H9 (cell line): Measurements from ENCODE around the gene SZT2. TPM values are rescaled to one million over a fixed set of nuclear protein-coding genes. Genes with fewer than 3 reads are reported as not detected.

Source experiments
- DNase-seq: peaks from one replicate; pipeline ENCODE4 v3.0.0-alpha.2; 2017
- H2AFZ ChIP-seq: one replicate; pipeline ENCODE4 v1.6.1; 2013; ENCODE audit warnings: mild to moderate bottlenecking, low read length, control low read depth, moderate library complexity
- H2AK5ac ChIP-seq: 2 replicates; pipeline ENCODE4 v1.6.1; 2013; ENCODE audit warnings: low read length, control low read depth, mixed read lengths; ENCODE audit not compliant: insufficient read length
- H2BK120ac ChIP-seq: one replicate; pipeline ENCODE4 v1.6.1; 2013; ENCODE audit warnings: low read depth, mild to moderate bottlenecking, low read length, control low read depth, inconsistent platforms; ENCODE audit not compliant: poor library complexity, severe bottlenecking
- H2BK12ac ChIP-seq: 2 replicates; pipeline ENCODE4 v1.6.1; 2013; ENCODE audit warnings: low read length, control low read depth, mixed read lengths, low read depth; ENCODE audit not compliant: insufficient read length
- H2BK15ac ChIP-seq: 2 replicates; pipeline ENCODE4 v1.6.1; 2013; ENCODE audit warnings: low read depth, low read length, control low read depth
- H2BK20ac ChIP-seq: one replicate; pipeline ENCODE4 v1.6.1; 2013; ENCODE audit warnings: low read depth, mild to moderate bottlenecking, low read length, control low read depth, inconsistent platforms; ENCODE audit not compliant: poor library complexity, severe bottlenecking
- H2BK5ac ChIP-seq: 2 replicates; pipeline ENCODE4 v1.6.1; 2013; ENCODE audit warnings: low read length, control low read depth, mixed read lengths; ENCODE audit not compliant: insufficient read length
- H3K14ac ChIP-seq: 2 replicates; pipeline ENCODE4 v1.6.1; 2013; ENCODE audit warnings: low read length, control low read depth; ENCODE audit not compliant: insufficient read depth
- H3K18ac ChIP-seq: 2 replicates; pipeline ENCODE4 v1.6.1; 2013; ENCODE audit warnings: low read depth, mild to moderate bottlenecking, mixed read lengths, low read length, control low read depth; ENCODE audit not compliant: insufficient read length
- H3K23ac ChIP-seq: 2 replicates; pipeline ENCODE4 v1.6.1; 2013; ENCODE audit warnings: low read length, control low read depth, mixed read lengths, low read depth; ENCODE audit not compliant: insufficient read length
- H3K23me2 ChIP-seq: 2 replicates; pipeline ENCODE4 v1.6.1; 2013; ENCODE audit warnings: low read depth, mild to moderate bottlenecking, mixed read lengths, low read length, control low read depth; ENCODE audit not compliant: insufficient read length, poor library complexity, severe bottlenecking
- H3K27ac ChIP-seq: 2 replicates; pipeline ENCODE4 v1.5.1; 2013; ENCODE audit warnings: low read length, control low read depth, mixed read lengths, low read depth; ENCODE audit not compliant: insufficient read length
- H3K27me3 ChIP-seq: 2 replicates; pipeline ENCODE4 v1.6.1; 2013; ENCODE audit warnings: low read length, control low read depth, inconsistent platforms; ENCODE audit not compliant: insufficient read depth
- H3K4ac ChIP-seq: 2 replicates; pipeline ENCODE4 v1.6.1; 2013; ENCODE audit warnings: low read depth, mild to moderate bottlenecking, control low read depth, inconsistent platforms, low read length, moderate library complexity
- H3K4me1 ChIP-seq: 2 replicates; pipeline ENCODE4 v1.6.1; 2013; ENCODE audit warnings: low read length, control low read depth, inconsistent platforms; ENCODE audit not compliant: insufficient read depth
- H3K4me2 ChIP-seq: 2 replicates; pipeline ENCODE4 v1.6.1; 2013; ENCODE audit warnings: low read length, control low read depth, mixed read lengths; ENCODE audit not compliant: insufficient read length, insufficient read depth
- H3K56ac ChIP-seq: 2 replicates; pipeline ENCODE4 v1.6.1; 2013; ENCODE audit warnings: low read depth, mild to moderate bottlenecking, mixed read lengths, low read length, control low read depth; ENCODE audit not compliant: insufficient read length
- H3K79me1 ChIP-seq: 2 replicates; pipeline ENCODE4 v1.6.1; 2013; ENCODE audit warnings: low read depth, mild to moderate bottlenecking, moderate library complexity, low read length, control low read depth, inconsistent platforms; ENCODE audit not compliant: insufficient read depth, poor library complexity, severe bottlenecking
- H3K79me2 ChIP-seq: 2 replicates; pipeline ENCODE4 v1.6.1; 2013; ENCODE audit warnings: low read length, control low read depth, inconsistent platforms; ENCODE audit not compliant: insufficient read depth
- H3K9ac ChIP-seq: 2 replicates; pipeline ENCODE4 v1.6.1; 2013; ENCODE audit warnings: low read length, control low read depth, mixed read lengths; ENCODE audit not compliant: insufficient read length; ENCODE audit errors: extremely low read depth
- H3K9me3 ChIP-seq: one replicate; pipeline ENCODE4 v1.6.1; 2013; ENCODE audit warnings: low read depth, low read length, inconsistent platforms; ENCODE audit not compliant: control insufficient read depth
- H3T11ph ChIP-seq: one replicate; pipeline ENCODE4 v1.6.1; 2013; ENCODE audit warnings: mild to moderate bottlenecking, low read length, control low read depth, inconsistent platforms
- H4K20me1 ChIP-seq: one replicate; pipeline ENCODE4 v1.6.1; 2013; ENCODE audit not compliant: control insufficient read depth, insufficient read length, insufficient read depth
- H4K5ac ChIP-seq: 2 replicates; pipeline ENCODE4 v1.6.1; 2013; ENCODE audit warnings: low read depth, mild to moderate bottlenecking, mixed read lengths, low read length, control low read depth; ENCODE audit not compliant: insufficient read length
- H4K8ac ChIP-seq: replicated peaks from 2 replicates; pipeline ENCODE4 v1.6.1; 2013; ENCODE audit warnings: low read length, control low read depth, mixed read lengths, low read depth; ENCODE audit not compliant: insufficient read length
- H4K91ac ChIP-seq: 2 replicates; pipeline ENCODE4 v1.6.1; 2013; ENCODE audit warnings: low read depth, mild to moderate bottlenecking, moderate library complexity, mixed read lengths, low read length, control low read depth; ENCODE audit not compliant: insufficient read length
- H3K27ac Mint-ChIP-seq, 3 experiments: 2 replicates in 2 of 3; 3 replicates in 1 of 3; pipeline ENCODE4 v1.8.0; 2020 to 2021; ENCODE audit warnings: mixed read lengths in 3 of 3, mild to moderate bottlenecking in 1 of 3, moderate library complexity in 1 of 3
- H3K27me3 Mint-ChIP-seq: 2 replicates; pipeline ENCODE4 v1.8.0; 2021; ENCODE audit warnings: low read depth, mild to moderate bottlenecking, moderate library complexity, mixed read lengths
- H3K36me3 Mint-ChIP-seq, 3 experiments: 2 replicates in 2 of 3; 3 replicates in 1 of 3; pipeline ENCODE4 v1.8.0; 2020 to 2021; ENCODE audit warnings: low read depth in 3 of 3, mixed read lengths in 3 of 3; ENCODE audit not compliant: insufficient read depth in 1 of 3
- H3K4me1 Mint-ChIP-seq, 2 experiments: 2 replicates each; pipeline ENCODE4 v1.8.0; 2020; ENCODE audit warnings: mixed read lengths in 2 of 2
- H3K4me3 Mint-ChIP-seq, 2 experiments: 2 replicates in 1 of 2; 3 replicates in 1 of 2; pipeline ENCODE4 v1.8.0; 2020 to 2021; ENCODE audit warnings: mild to moderate bottlenecking in 2 of 2, mixed read lengths in 2 of 2, moderate library complexity in 1 of 2
- H3K9me3 Mint-ChIP-seq, 2 experiments: 2 replicates in 1 of 2; 3 replicates in 1 of 2; pipeline ENCODE4 v1.8.0; 2020; ENCODE audit warnings: mild to moderate bottlenecking in 2 of 2, mixed read lengths in 2 of 2, moderate library complexity in 1 of 2
- CTCF ChIP-seq: fragments of 200-600 bp; sonication (generic); conservative IDR thresholded peaks from 3 replicates; pipeline ENCODE4 v1.8.0; 2021; ENCODE audit warnings: antibody characterized with exemption, mild to moderate bottlenecking
- WGBS: extraction: QIAGEN DNeasy Blood & Tissue Kit; methylation state at CpG from one replicate; pipeline ENCODE4 v1.1.7; 2013; ENCODE audit warnings: missing lambda C conversion rate, low lambda C conversion rate, mixed read lengths; ENCODE audit not compliant: insufficient read length; ENCODE audit errors: extremely low coverage; 5-methylcytosine and 5-hydroxymethylcytosine counted together
- total RNA-seq: library from RNA; stranded (reverse); gene quantifications from 2 replicates; pipeline ENCODE4 v1.2.1, GENCODE V29; 2021

The SZT2 gene
- total RNA-seq, 1 experiment from 2014 or later, result 16.8 TPM

- Histone ChIP-seq H4K91ac (no peak overlapping the region), H2BK20ac (no peak overlapping the region), H2AFZ (no peak overlapping the region), H3K9me3 (no peaks in the 10 kb centered on the region), H3K14ac (no peak overlapping the region), H4K5ac (no peak overlapping the region), H2BK12ac (no peak overlapping the region), H3K79me1 (no peaks in the 10 kb centered on the region), H3K23ac (no peak overlapping the region), H3K79me2 (no peaks in the 10 kb centered on the region), H3K4me1 (no peaks in the 10 kb centered on the region), H2BK15ac (no peak overlapping the region), H3K56ac (no peak overlapping the region), H3K27me3 (no peaks in the 10 kb centered on the region), H2AK5ac (no peak overlapping the region), H3K9ac (no peak overlapping the region), H4K8ac (no peak overlapping the region), H3T11ph (no peak overlapping the region), H2BK120ac (no peak overlapping the region), H3K4me2 (no peak overlapping the region), H3K23me2 (no peaks in the 10 kb centered on the region), H3K4ac (no peak overlapping the region), H3K18ac (no peak overlapping the region), H3K27ac (no peak overlapping the region), H2BK5ac (no peak overlapping the region), H4K20me1 (no peaks in the 10 kb centered on the region)
- DNase-seq, result no peak
- no peaks in the 10 kb centered on the region for H3K27me3 Mint-ChIP-seq
- H3K4me3 Mint-ChIP-seq, result no peak overlapping the region
- H3K9me3 Mint-ChIP-seq, result no peaks in the 10 kb centered on the region
- H3K4me1 Mint-ChIP-seq, result peaks cover 0 to 4% of the 10 kb centered on the region in 2 experiments; a peak in 2 of 4 replicates
- TF ChIP-seq CTCF, result no peak
- no CpG with 5 or more reads among the region's 16 CpGs for WGBS
- peaks cover 17 to 66% (median 46%) of the 10 kb centered on the region in 3 experiments; a peak in 6 of 7 replicates for H3K36me3 Mint-ChIP-seq
- H3K27ac Mint-ChIP-seq, result no peak overlapping the region
These were observed 53.7 kb downstream of the SZT2 start for GRCh38 chr1:43443197-43443946.
